Adrenal gland (tissue), 5 donors: ENCODE results near the gene LCE5A.

ENCODE experiments used
- POLR2A ChIP-seq, 2 donors: fragments of 450-650 bp; IDR thresholded peaks; one replicate each; pipeline ENCODE4 v1.6.1; 2017; ENCODE audit warnings: antibody characterized with exemption in 2 of 2, mild to moderate bottlenecking in 2 of 2, moderate library complexity in 1 of 2
- TF ChIP-seq, protein P1 (sequence below), 6 experiments: fragments of 450-650 bp in 4 of 6; fragments of 200-600 bp in 2 of 6; sonication (generic) in 1 of 6; IDR thresholded peaks; 1 replicate in 5 of 6; 2 replicates in 1 of 6; pipeline versions ENCODE4 v1.5.1 to v1.8.0; 2016 to 2021; ENCODE audit warnings: antibody characterized with exemption in 6 of 6, mild to moderate bottlenecking in 2 of 6, moderate library complexity in 1 of 6
- donor health status: DM: no; HTN: no; CAD: no.

DNA sequence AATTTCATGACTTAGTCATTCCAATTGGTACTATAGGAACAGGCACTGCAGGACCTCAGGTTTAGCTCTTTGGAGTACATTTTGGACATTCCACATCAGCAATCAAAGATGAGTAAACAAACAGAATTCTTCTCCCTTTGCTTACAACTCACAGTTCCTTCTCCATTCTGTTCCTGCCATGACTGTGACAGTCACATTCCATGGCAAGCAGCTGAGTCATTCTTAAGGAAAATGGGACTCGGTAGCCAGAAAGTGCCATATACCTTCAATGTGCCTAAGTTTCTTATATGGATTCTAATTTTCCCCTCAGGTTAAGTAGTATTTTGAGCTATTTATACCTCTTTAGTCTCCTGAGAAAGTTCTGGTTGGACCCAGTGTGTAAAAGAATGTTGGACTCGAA, 29.3 kb downstream of the LCE5A start:
- TF ChIP-seq POLR2A (IDR thresholded peaks at IDR 0.05): no peak
- TF ChIP-seq, protein P1, sequence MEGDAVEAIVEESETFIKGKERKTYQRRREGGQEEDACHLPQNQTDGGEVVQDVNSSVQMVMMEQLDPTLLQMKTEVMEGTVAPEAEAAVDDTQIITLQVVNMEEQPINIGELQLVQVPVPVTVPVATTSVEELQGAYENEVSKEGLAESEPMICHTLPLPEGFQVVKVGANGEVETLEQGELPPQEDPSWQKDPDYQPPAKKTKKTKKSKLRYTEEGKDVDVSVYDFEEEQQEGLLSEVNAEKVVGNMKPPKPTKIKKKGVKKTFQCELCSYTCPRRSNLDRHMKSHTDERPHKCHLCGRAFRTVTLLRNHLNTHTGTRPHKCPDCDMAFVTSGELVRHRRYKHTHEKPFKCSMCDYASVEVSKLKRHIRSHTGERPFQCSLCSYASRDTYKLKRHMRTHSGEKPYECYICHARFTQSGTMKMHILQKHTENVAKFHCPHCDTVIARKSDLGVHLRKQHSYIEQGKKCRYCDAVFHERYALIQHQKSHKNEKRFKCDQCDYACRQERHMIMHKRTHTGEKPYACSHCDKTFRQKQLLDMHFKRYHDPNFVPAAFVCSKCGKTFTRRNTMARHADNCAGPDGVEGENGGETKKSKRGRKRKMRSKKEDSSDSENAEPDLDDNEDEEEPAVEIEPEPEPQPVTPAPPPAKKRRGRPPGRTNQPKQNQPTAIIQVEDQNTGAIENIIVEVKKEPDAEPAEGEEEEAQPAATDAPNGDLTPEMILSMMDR (IDR thresholded peaks at IDR 0.05): no peak
